Mesothelial cell of epicardium (in vitro differentiated cells): Measurements from ENCODE around the gene APOBEC4. TPM values are rescaled to one million over a fixed set of nuclear protein-coding genes. Genes with fewer than 3 reads are reported as not detected.

Experiments
- DNase-seq, 2 experiments: peaks; one replicate each; pipeline ENCODE4 v3.0.0; 2021; ENCODE audit warnings: low spot score in 2 of 2; ENCODE audit not compliant: unreplicated experiment in 2 of 2
- H3K27ac Mint-ChIP-seq: 2 replicates; pipeline ENCODE4 v1.8.0; 2021; ENCODE audit warnings: mixed read lengths
- H3K27me3 Mint-ChIP-seq: 2 replicates; pipeline ENCODE4 v1.8.0; 2021; ENCODE audit warnings: low read depth, mixed read lengths
- H3K36me3 Mint-ChIP-seq: 2 replicates; pipeline ENCODE4 v1.8.0; 2021; ENCODE audit warnings: mixed read lengths
- H3K4me1 Mint-ChIP-seq: 2 replicates; pipeline ENCODE4 v1.8.0; 2021; ENCODE audit warnings: mixed read lengths
- H3K4me3 Mint-ChIP-seq: 2 replicates; pipeline ENCODE4 v1.8.0; 2021; ENCODE audit warnings: mild to moderate bottlenecking, moderate library complexity, mixed read lengths
- H3K9me3 Mint-ChIP-seq: 2 replicates; pipeline ENCODE4 v1.8.0; 2021; ENCODE audit warnings: mixed read lengths
- CTCF ChIP-seq: fragments of 200-600 bp; sonication (generic); IDR thresholded peaks from one replicate; pipeline ENCODE4 v1.5.0; 2021; ENCODE audit warnings: antibody characterized with exemption; ENCODE audit not compliant: unreplicated experiment
- total RNA-seq: library from RNA; stranded (reverse); gene quantifications from 3 replicates; pipeline ENCODE4 v1.2.1, GENCODE V29; 2021

APOBEC4 gene
- total RNA-seq, 1 donor from 2014 or later, result not detected

GRCh38 chr1:183596500-183596899, 56.6 kb downstream of the APOBEC4 start:
- no peak for DNase-seq
- Mint-ChIP-seq H3K4me3 (no peak overlapping the region), H3K9me3 (peaks cover 3% of the 10 kb centered on the region), H3K27me3 (no peaks in the 10 kb centered on the region), H3K27ac (no peak overlapping the region), H3K4me1 (peaks cover 6% of the 10 kb centered on the region), H3K36me3 (no peaks in the 10 kb centered on the region)
- TF ChIP-seq CTCF, result no peak

Other genes with a start within 250 kb of the APOBEC4 start
- 0.45 to 1.2 TPM (median 0.69 TPM) in 3 replicates for gene NMNAT2, start 234.9 kb downstream of the APOBEC4 start, total RNA-seq
- gene SMG7, start 180.8 kb downstream of the APOBEC4 start, total RNA-seq, result 58.7 to 65.2 TPM (median 60.6 TPM) in 3 replicates
- 0.16 to 0.47 TPM in 2 of 3 replicates, not detected in the other for gene NCF2, start 62.9 kb downstream of the APOBEC4 start, total RNA-seq
- 72.9 to 75.7 TPM (median 73.9 TPM) in 3 replicates for gene ARPC5, start 17.5 kb downstream of the APOBEC4 start, total RNA-seq
- 30.5 to 34.0 TPM (median 31.3 TPM) in 3 replicates for gene RGL1, start 151.8 kb upstream of the APOBEC4 start, total RNA-seq